GM18907 (cell line): Measurements from ENCODE around the gene PCDHGC4.
A peak's percentile ranks its signal among the peaks of the same experiment; 100 is the strongest.

Experiments
- ATAC-seq: cut with Tn5 transposase; IDR thresholded peaks from one replicate; pipeline ENCODE4 v1.9.1; 2021; ENCODE audit warnings: mild to moderate bottlenecking, moderate library complexity; ENCODE audit not compliant: unreplicated experiment

The PCDHGC4 gene

GRCh38 chr5:141484641-141485311 lies at the start of gene PCDHGC4:
Gene PCDHGC4, plus strand, starts transcription at chr5:141485030. Its CDS starts 144 bp downstream, at chr5:141485174.
- ATAC-seq = no peak

GRCh38 chr5:141437221-141437620 lies 47.6 kb upstream of the PCDHGC4 start:
- ATAC-seq = no peak

GRCh38 chr5:141439411-141440141 lies 45.3 kb upstream of the PCDHGC4 start:
- ATAC-seq = no peak

DNA sequence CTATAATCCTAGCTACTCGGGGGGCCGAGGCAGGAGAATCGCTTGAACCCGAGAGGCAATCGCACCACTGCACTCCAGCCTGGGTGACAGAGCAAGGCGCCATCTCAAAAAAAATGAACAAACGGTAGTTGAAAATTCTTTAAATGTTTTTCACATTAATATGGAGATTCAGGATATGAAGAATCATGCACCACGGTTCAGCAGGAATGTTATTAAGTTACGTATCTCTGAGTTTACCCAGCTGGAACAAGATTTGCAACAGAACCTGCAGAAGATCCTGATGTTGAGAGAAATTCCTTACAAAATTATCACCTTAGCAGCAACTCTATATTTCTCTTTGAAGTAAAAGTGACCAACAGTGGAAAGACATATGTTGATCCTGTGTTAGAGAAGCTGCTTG lies 44.5 kb upstream of the PCDHGC4 start:
- ATAC-seq = no peak

- ATAC-seq = no peak
Observed at GRCh38 chr5:141441571-141442170, 43.2 kb upstream of the PCDHGC4 start.

DNA sequence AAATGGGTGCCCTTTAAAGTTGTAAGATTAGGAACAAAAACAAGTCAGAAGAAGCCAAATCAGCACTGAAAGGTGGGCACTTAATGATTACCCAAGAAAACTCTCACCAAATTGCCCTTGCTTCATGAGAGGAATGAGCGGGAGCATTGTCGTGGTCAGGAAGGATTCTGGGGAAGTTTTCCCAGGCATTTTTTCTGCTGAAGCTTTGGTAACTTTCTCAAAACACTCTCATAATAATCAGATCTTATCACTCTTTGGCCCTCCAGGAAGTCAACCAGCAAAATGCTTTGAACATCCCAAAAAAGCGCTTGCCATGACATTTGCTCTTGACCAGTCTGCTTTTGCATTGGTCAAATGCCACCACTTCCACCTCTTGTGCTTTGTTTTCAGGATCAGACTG lies 19.5 kb upstream of the PCDHGC4 start:
- no peak for ATAC-seq

- ATAC-seq = peak; percentile 98
Observed at GRCh38 chr5:141475625-141476131, 9.2 kb upstream of the PCDHGC4 start, which contains the start of gene PCDHGC3. Gene PCDHGC3, plus strand, starts transcription at chr5:141475966. Its CDS starts 151 bp downstream, at chr5:141476117.

- ATAC-seq = peak; percentile 35
Observed at GRCh38 chr5:141476132-141476911, 8.5 kb upstream of the PCDHGC4 start.

GRCh38 chr5:141477044-141477575 lies 7.7 kb upstream of the PCDHGC4 start:
- ATAC-seq = no peak

DNA sequence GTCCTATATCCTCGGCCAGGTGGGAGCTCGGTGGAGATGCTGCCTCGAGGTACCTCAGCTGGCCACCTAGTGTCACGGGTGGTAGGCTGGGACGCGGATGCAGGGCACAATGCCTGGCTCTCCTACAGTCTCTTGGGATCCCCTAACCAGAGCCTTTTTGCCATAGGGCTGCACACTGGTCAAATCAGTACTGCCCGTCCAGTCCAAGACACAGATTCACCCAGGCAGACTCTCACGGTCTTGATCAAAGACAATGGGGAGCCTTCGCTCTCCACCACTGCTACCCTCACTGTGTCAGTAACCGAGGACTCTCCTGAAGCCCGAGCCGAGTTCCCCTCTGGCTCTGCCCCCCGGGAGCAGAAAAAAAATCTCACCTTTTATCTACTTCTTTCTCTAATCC lies 7.0 kb upstream of the PCDHGC4 start:
- no peak for ATAC-seq

GRCh38 chr5:141478321-141478945 lies 6.4 kb upstream of the PCDHGC4 start:
- ATAC-seq = no peak

DNA sequence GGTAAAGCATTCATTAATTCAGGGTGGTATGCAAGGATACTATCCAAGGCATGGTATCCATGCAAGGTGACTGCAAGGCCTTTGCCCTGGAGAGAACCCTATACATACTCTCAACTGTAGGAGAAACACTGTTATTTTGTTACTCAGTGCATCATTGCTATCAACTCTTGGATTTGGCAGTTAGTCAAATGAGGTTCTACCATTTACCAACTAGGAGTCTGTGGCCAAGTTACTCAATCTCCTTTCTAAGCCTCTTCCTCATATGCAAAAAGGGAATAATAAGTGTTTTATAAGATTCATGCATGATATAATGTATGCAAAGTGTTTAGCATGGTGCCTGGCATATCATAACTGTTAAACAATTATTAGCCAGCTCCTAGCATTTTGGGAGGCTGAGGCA lies 5.1 kb upstream of the PCDHGC4 start:
- ATAC-seq = no peak

DNA sequence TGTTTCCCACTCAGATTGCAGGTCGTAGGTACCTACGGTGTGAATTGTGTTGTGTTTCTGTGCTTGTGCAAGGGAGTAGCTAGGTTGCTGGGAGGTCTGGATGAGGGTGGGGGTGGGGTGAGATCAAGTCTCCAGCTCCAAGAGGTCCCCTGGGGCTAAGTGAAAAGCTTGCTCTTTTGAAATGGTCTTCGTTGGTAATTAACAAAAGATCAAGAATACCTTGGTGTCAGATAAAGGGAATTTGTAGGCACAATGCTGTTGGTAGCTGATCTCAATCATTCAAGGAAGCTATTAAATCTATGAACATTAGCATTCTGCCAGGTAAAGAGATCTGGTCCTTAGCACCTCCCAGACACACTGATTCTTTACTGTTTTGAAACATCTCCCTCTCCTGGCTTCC lies 928 bp upstream of the PCDHGC4 start:
- ATAC-seq = no peak

DNA sequence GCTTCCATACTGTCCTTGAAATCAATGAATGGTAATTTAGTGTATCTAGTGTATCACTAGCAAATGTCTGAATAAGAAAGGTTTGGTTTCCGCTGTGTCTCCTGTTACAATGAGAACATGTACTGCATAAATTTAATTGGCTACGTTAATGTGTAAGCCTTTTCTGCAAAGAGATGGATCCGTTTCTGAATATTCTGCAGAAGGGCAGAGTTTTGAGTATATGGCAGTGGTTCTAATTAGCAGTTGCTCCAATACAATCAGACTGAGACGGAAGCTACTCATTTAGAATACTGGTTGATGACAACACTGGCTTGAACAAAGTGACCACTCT lies 555 bp upstream of the PCDHGC4 start:
- no peak for ATAC-seq

- ATAC-seq = no peak
Observed at GRCh38 chr5:141485321-141486055, 658 bp downstream of the PCDHGC4 start.

- ATAC-seq = no peak
Observed at GRCh38 chr5:141486091-141486490, 1.3 kb downstream of the PCDHGC4 start.

DNA sequence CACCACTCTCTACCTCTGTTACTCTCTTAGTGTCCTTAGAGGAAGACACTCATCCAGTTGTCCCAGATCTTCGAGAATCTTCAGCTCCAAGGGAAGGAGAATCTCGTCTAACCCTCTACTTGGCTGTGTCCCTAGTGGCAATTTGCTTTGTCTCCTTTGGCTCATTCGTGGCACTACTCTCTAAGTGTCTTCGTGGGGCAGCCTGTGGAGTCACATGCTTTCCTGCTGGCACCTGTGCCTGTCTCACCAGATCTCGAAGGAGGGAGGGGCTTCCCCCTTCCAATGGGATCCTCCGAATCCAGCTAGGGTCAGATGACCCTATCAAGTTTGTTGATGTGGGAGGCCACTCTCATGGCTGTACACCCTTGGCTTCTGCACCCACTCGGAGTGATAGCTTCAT lies 2.3 kb downstream of the PCDHGC4 start:
- ATAC-seq = no peak

DNA sequence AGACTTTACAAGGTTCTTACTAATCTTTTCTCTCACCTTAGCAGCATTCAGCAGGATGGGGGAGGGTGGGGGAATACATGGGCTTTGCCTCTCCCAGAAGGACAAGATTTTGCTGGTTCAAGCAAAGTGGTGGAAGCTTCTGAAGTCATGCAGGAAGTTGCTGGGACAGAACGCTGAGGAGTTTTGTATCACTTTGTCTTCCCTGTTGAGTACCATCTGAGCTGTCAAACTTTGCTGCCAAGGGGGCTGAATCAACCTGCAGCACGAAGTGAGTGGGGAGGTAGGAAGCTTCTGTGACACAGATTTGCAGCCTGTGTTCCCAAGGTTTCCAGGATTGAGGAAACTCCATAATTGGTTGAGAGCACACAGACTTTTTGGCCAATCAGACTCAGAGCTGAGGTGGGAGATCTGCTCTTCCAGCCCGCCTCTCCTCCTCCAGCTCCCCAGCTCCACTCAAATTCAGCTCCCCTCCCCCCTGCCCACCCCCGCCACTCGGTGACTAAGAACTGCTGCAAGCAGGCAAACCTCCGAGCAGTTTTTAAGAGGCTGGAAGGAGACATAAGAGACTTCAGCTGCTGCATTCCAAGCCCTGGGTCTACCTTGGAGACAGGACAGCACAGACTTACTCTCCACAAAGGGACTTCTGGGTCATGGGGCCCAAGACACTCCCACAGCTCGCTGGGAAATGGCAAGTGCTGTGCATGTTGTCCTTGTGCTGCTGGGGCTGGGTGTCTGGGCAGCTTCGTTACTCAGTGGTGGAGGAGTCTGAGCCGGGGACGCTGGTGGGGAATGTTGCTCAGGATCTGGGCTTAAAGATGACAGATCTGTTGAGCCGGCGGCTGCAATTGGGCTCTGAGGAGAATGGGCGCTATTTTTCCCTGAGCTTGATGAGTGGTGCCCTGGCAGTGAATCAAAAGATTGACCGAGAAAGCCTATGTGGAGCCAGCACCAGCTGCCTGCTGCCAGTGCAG lies 4.0 kb downstream of the PCDHGC4 start, which contains the start of gene PCDHGC5:
Gene PCDHGC5, plus strand, starts transcription at position 491 of the 971 bp plus-strand sequence. Its CDS starts 160 bp downstream, at position 651.
- ATAC-seq = no peak
